Peyer's patch (tissue), 4 donors: Measurements from ENCODE around the gene CLEC18B.
"Not testable (repeated sequence)": the region's sequence is repeated elsewhere in the genome, so short reads cannot be mapped to it uniquely, and the experiment has no call there.

ENCODE experiments used
- CTCF ChIP-seq, 6 experiments: fragments of 450-650 bp in 4 of 6; fragments of 200-600 bp in 2 of 6; sonication (generic) in 1 of 6; IDR thresholded peaks; one replicate each; pipeline ENCODE4 v1.5.1; 2017 to 2019; ENCODE audit warnings: antibody characterized with exemption in 6 of 6, mild to moderate bottlenecking in 3 of 6, moderate library complexity in 1 of 6
- POLR2A ChIP-seq, 2 donors: fragments of 450-650 bp; IDR thresholded peaks; one replicate each; pipeline ENCODE4 v1.5.1; 2017; ENCODE audit warnings: antibody characterized with exemption in 2 of 2, mild to moderate bottlenecking in 2 of 2, moderate library complexity in 2 of 2

- TF ChIP-seq CTCF, POLR2A (IDR thresholded peaks at IDR 0.05): not testable (repeated sequence)
These were observed 59.4 kb downstream of the CLEC18B start for GRCh38 chr16:74361646-74362610.
